NCI-H748 (cell line): ENCODE data around the gene RABL2A.
"Not testable (repeated sequence)": the region's sequence is repeated elsewhere in the genome, so short reads cannot be mapped to it uniquely, and the experiment has no call there.

ENCODE experiments used
- DNase-seq: peaks from one replicate; lab custom pipeline; 2025; ENCODE audit not compliant: unreplicated experiment; lab: John Stamatoyannopoulos, UW

RABL2A gene

DNA sequence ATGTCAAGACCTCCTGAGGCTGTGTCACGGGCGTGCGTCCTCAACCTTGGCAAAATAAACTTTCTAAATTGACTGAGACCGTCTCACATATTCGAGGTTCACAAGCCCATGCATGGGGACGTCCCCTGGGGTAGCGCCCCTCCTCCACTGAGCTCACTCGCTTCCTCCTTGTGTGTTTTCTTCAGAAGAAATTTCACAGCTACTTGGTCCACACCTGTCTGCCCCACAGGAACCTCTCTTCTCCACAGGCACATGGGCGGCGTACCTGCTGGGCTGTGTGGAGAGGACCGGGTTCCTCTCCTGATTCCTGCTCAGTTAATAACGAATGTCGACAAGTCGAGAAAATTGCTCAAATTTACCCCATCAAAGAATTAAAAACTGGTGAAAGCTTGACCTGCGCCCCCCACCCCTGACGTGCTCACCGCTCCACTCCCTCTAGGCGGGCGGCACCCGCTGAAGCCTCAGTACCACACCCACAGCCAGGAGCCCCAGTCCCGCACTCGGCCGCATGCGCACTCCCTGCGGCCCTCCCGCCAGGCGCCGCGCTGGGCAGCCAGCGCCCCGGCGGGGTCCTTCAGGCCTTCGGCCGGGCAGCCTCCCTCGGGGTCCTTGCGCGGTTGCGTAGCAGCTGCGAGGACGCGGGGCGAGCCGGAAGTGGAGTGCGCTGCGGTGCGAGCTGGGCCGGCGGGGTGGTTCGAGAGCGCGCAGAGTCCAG lies at the start of gene RABL2A:
Gene RABL2A, plus strand, starts transcription at position 651 of the 715 bp plus-strand sequence. CDS start 1,341 bp downstream, outside the sequence.
- DNase-seq: not testable (repeated sequence)

DNA sequence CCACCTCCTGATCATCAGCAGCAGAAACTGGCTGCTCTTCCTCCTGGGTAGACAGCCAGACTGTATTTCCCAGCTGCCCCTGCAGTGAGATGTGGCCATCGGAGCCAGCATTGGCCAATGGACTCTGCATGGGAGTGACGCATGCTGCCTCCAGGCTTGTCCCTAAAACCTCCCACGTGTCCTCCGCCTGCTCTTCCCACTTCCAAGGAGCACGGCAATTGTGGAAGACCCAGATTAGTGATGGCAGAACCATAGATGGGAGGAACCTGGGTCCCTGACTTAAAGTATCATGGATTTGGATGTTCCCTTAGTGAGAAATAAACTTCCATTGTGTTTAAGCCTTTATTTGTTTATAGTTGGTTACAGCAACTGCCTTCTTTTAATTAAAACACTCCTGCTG lies 48.6 kb upstream of the RABL2A start:
- DNase-seq: not testable (repeated sequence)

GRCh38 chr2:113582473-113582872 lies 44.6 kb upstream of the RABL2A start:
- DNase-seq: not testable (repeated sequence)

- DNase-seq: not testable (repeated sequence)
These were observed 43.4 kb upstream of the RABL2A start for GRCh38 chr2:113583521-113584225.

DNA sequence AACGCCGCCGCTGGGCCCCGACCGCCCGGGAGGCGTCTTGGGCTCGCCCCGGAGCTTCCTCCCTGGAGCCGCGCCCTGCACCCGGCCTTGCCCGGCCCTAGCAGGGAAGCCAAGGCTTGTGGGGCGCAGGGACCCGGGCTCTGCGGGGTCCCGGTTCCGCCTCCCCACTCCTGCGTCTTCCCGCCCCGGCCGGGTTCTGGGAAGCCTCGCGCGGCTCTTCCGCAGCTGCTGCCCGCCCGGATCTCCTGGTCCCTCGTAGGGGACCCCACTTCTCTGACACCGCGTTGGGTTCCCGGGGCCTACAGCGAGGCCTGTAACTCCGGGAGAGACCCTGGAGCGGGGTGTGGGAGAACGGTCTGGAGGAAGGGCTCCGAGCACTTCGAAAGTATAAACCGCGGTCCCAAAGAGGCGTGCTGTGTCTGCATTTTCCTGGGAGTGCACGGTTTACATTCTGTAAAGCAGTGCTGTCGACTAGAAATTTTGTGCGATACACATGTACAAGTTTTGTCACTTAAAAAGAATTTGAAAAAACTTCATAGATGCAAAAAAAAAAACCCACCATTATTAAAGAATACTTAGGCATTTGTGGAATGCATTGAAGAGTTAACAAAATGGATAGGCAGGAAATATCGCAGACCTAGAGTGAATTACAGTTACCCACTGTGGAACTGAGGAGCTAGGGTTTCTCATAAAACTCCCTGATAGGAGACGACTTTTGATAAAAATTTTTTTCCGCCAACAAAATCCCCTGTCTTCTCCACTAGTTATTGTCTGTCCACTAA lies 42.6 kb upstream of the RABL2A start:
- DNase-seq: not testable (repeated sequence)

DNA sequence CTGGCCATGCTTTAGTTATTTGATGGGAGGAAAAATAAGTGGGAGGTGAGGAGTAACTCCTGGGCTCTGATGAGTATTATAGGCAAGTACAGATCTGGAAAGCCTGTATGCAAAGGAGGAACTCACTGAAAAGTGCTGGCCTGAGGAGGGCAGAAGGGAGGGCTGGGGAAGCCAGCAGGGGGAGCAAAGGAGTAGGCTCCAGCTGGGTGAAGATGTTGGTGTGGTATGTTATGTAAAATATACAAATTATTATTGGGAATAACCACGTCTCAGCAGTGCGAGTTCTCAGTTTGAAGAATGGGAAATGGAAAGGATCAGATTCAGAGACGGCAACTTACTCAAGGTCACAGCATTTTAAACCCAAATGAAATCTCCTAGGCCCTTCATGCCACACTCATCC lies 39.9 kb upstream of the RABL2A start:
- DNase-seq: not testable (repeated sequence)

GRCh38 chr2:113589591-113589990 lies 37.5 kb upstream of the RABL2A start:
- not testable (repeated sequence) for DNase-seq

- not testable (repeated sequence) for DNase-seq
These were observed 35.1 kb upstream of the RABL2A start for GRCh38 chr2:113591926-113592325.

DNA sequence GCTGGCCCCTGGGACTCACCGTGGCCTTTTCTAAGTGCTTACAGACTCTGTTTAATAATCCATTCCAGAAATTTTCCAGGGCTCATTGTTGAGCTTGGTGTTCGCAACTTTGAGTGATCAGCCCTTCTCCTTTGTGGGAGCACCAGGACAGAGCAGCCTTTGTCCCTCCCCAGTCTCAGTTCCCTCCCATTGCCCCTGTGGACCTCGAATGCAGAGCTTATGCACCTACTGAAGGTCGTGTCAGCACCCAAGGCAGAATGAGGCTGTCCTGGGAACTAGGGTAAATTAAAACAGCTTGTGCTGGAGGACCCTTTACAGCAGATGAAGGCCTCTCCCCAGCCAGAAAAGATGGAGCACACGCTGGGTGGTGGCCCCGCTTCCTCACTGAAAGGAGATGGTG lies 33.8 kb upstream of the RABL2A start:
- DNase-seq: not testable (repeated sequence)

DNA sequence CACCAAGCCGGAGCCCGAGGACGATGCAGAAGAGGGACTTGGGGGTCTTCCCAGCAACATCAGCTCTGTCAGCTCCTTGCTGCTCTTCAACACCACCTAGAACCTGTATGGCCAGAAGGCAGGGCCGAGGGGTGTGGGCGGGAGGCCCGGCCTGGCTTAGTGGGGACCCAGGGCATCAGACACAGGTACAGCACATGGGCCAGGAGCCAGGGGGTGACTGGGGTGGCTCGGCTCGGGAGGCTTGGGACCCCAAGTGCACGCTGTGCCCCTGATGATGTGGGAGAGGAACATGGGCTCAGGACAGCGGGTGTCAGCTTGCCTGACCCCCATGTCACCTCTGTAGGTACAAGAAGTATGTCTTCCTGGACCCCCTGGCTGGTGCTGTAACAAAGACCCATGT lies 31.3 kb upstream of the RABL2A start:
- not testable (repeated sequence) for DNase-seq

DNA sequence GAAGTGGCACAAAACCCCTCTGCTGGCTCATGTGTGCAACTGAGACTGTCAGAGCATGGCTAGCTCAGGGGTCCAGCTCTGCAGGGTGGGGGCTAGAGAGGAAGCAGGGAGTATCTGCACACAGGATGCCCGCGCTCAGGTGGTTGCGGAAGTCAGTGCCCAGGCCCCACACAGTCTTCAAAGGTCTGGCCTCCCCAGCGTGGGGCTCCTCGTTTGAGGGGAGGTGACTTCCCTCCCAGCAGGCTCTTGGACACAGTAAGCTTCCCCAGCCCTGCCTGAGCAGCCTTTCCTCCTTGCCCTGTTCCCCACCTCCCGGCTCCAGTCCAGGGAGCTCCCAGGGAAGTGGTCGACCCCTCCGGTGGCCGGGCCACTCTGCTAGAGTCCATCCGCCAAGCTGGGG lies 29.9 kb upstream of the RABL2A start:
- not testable (repeated sequence) for DNase-seq

- not testable (repeated sequence) for DNase-seq
These were observed 29.5 kb upstream of the RABL2A start for GRCh38 chr2:113597572-113597971.

GRCh38 chr2:113598180-113598579 lies 28.9 kb upstream of the RABL2A start:
- DNase-seq: not testable (repeated sequence)

DNA sequence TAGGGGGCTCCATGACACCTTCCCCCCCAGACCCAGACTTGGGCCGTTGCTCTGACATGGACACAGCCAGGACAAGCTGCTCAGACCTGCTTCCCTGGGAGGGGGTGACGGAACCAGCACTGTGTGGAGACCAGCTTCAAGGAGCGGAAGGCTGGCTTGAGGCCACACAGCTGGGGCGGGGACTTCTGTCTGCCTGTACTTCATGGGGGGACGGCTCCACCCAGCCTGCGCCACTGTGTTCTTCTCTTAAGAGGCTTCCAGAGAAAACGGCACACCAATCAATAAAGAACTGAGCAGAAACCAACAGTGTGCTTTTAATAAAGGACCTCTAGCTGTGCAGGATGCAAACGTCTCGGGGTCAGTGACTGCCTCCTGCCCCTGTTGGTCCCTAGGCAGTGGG lies 28.3 kb upstream of the RABL2A start:
- DNase-seq: not testable (repeated sequence)

GRCh38 chr2:113599208-113599607 lies 27.9 kb upstream of the RABL2A start:
- not testable (repeated sequence) for DNase-seq

- not testable (repeated sequence) for DNase-seq
These were observed 24.9 kb upstream of the RABL2A start for GRCh38 chr2:113602040-113602769.

DNA sequence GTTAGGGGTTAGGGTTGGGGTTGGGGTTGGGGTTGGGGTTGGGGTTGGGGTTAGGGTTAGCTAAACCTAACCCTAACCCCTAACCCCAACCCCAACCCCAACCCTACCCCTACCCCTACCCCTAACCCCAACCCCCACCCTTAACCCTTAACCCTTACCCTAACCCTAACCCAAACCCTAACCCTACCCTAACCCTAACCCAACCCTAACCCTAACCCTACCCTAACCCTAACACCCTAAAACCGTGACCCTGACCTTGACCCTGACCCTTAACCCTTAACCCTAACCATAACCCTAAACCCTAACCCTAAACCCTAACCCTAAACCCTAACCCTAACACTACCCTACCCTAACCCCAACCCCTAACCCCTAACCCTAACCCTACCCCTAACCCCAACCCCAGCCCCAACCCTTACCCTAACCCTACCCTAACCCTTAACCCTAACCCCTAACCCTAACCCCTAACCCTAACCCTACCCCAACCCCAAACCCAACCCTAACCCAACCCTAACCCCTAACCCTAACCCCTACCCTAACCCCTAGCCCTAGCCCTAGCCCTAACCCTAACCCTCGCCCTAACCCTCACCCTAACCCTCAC lies 24.1 kb upstream of the RABL2A start:
- no peak for DNase-seq

DNA sequence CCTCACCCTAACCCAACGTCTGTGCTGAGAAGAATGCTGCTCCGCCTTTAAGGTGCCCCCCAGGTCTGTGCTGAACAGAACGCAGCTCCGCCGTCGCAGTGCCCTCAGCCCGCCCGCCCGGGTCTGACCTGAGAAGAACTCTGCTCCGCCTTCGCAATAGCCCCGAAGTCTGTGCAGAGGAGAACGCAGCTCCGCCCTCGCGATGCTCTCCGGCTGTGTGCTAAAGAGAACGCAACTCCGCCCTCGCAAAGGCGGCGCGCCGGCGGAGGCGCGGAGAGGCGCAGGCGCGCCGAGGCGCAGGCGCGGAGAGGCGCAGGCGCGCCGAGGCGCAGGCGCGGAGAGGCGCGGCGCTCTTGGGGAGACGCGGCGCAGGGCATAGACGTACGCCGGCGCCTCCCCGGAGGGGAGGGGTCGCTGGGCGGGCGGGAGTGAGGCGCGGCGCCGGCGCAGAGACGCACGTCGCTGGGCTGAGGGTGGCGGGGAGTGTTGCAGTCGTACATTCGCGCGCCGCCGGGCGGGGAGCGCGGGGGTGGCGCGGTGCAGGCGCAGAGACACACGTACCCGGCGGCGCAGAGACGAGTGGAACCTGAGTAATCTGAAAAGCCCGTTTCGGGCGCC lies 23.5 kb upstream of the RABL2A start:
- not testable (repeated sequence) for DNase-seq

DNA sequence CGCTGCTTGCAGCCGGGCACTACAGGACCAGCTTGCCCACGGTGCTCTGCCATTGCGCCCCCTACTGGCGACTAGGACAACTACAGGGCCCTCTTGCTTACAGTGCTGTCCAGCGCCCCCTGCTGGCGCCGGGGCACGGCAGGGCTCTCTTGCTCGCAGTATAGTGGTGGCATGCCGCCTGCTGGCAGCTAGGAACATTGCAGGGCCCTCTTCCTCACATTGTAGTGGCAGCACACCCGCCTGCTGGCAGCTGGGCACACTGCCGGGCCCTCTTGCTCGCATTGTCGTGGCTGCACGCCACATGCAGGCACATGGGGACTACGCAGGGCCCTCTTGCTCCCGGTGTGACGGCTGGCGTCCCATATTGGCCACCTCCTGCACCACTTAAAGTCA lies 23.0 kb upstream of the RABL2A start:
- DNase-seq: not testable (repeated sequence)

GRCh38 chr2:113604661-113605060 lies 22.4 kb upstream of the RABL2A start:
- not testable (repeated sequence) for DNase-seq
